OCI-LY1 (cell line): ENCODE measurements around the gene STAG3.

ENCODE experiments used
- H2AFZ ChIP-seq: fragments of 200-600 bp; sonication (generic), shearing (Covaris generic); 2 replicates; pipeline ENCODE4 v1.6.0; 2014; ENCODE audit warnings: antibody characterized with exemption, mild to moderate bottlenecking, low read length
- H3F3A ChIP-seq: fragments of 200-600 bp; sonication (generic), shearing (Covaris generic); 2 replicates; pipeline ENCODE4 v1.6.0; 2014; ENCODE audit warnings: mild to moderate bottlenecking, antibody characterized with exemption, low read length, moderate library complexity; ENCODE audit not compliant: insufficient read depth
- H3K27ac ChIP-seq: fragments of 200-600 bp; sonication (generic); 2 replicates; pipeline ENCODE4 v1.5.1; 2014; ENCODE audit warnings: low read length, mixed run types, mild to moderate bottlenecking, low read depth; ENCODE audit not compliant: poor library complexity, severe bottlenecking
- H3K27me3 ChIP-seq: fragments of 200-600 bp; sonication (generic); 2 replicates; pipeline ENCODE4 v1.6.0; 2014; ENCODE audit warnings: antibody characterized with exemption, mild to moderate bottlenecking, low read length, moderate library complexity; ENCODE audit not compliant: insufficient read depth
- H3K36me3 ChIP-seq: fragments of 200-600 bp; sonication (generic); 2 replicates; pipeline ENCODE4 v1.6.1; 2014; ENCODE audit warnings: mild to moderate bottlenecking, antibody characterized with exemption, low read length, moderate library complexity, mixed read lengths; ENCODE audit not compliant: insufficient read depth
- H3K4me1 ChIP-seq: fragments of 200-600 bp; sonication (generic); 2 replicates; pipeline ENCODE4 v1.5.1; 2014; ENCODE audit warnings: mild to moderate bottlenecking, low read length, moderate library complexity; ENCODE audit not compliant: insufficient read depth, severe bottlenecking
- H3K4me2 ChIP-seq: fragments of 200-600 bp; sonication (generic), shearing (Covaris generic); 2 replicates; pipeline ENCODE4 v1.6.1; 2014; ENCODE audit warnings: low read length
- H3K4me3 ChIP-seq: fragments of 200-600 bp; sonication (generic); 2 replicates; pipeline ENCODE4 v1.5.1; 2014; ENCODE audit warnings: low read length, low read depth, mild to moderate bottlenecking, mixed read lengths; ENCODE audit not compliant: poor library complexity, severe bottlenecking
- H3K79me2 ChIP-seq: fragments of 200-600 bp; shearing (Covaris generic); 2 replicates; pipeline ENCODE4 v1.6.1; 2016; ENCODE audit warnings: mixed run types, low read length, mixed read lengths; ENCODE audit not compliant: insufficient read depth
- H3K9ac ChIP-seq: fragments of 200-600 bp; sonication (generic), shearing (Covaris generic); 2 replicates; pipeline ENCODE4 v1.6.1; 2014; ENCODE audit warnings: mild to moderate bottlenecking, low read length, mixed read lengths
- H3K9me2 ChIP-seq: fragments of 200-600 bp; sonication (generic), shearing (Covaris generic); 2 replicates; pipeline ENCODE4 v1.6.1; 2014; ENCODE audit warnings: low read depth, mild to moderate bottlenecking, low read length, mixed read lengths
- H3K9me3 ChIP-seq: fragments of 200-600 bp; shearing (Covaris generic); 2 replicates; pipeline ENCODE4 v1.6.1; 2014; ENCODE audit warnings: low read length, mixed read lengths
- H4K20me1 ChIP-seq: fragments of 200-600 bp; sonication (generic), shearing (Covaris generic); 2 replicates; pipeline ENCODE4 v1.6.0; 2016; ENCODE audit warnings: mild to moderate bottlenecking, low read length; ENCODE audit not compliant: insufficient read depth
- CTCF ChIP-seq: fragments of 200-600 bp; sonication (generic), shearing (Covaris generic); IDR thresholded peaks from 2 replicates; pipeline ENCODE4 v1.5.1; 2017; ENCODE audit warnings: mild to moderate bottlenecking, antibody characterized with exemption, low read length, moderate library complexity, mixed read lengths
- EZH2 ChIP-seq: fragments of 200-600 bp; sonication (generic), shearing (Covaris generic); IDR thresholded peaks from 2 replicates; pipeline ENCODE4 v1.8.0; 2017; ENCODE audit warnings: borderline replicate concordance, mixed run types, mild to moderate bottlenecking, antibody characterized with exemption, low read length, moderate library complexity, mixed read lengths

Gene STAG3

GRCh38 chr7:100154651-100155491 is 22.8 kb upstream of the STAG3 start:
- H3K9me3 ChIP-seq, result no peaks in the 10 kb centered on the region
- TF ChIP-seq EZH2 (no peak), CTCF (no peak; the same call in 1 of the 2 replicates)
- no peaks in the 10 kb centered on the region for H3K9me2 ChIP-seq
- no peaks in the 10 kb centered on the region for H4K20me1 ChIP-seq
- H3K36me3 ChIP-seq, result peaks cover 60% of the 10 kb centered on the region
- H3K4me3 ChIP-seq, result no peak overlapping the region
- peaks cover 6% of the 10 kb centered on the region for H3K79me2 ChIP-seq
- H3K4me1 ChIP-seq, result peaks cover 78% of the 10 kb centered on the region
- peaks cover 5% of the 10 kb centered on the region; the same call in 1 of the 2 replicates for H3F3A ChIP-seq
- no peak overlapping the region for H3K4me2 ChIP-seq
- no peak overlapping the region for H3K27ac ChIP-seq
- H2AFZ ChIP-seq, result no peak overlapping the region
- no peak overlapping the region for H3K9ac ChIP-seq
- no peaks in the 10 kb centered on the region for H3K27me3 ChIP-seq

GRCh38 chr7:100155553-100156317 is 22.0 kb upstream of the STAG3 start:
- Histone ChIP-seq H3K4me2 (peak overlapping the region; percentile 96; the same call in 1 of the 2 replicates), H3K27ac (peak overlapping the region; percentile 65), H4K20me1 (no peaks in the 10 kb centered on the region), H3K79me2 (no peaks in the 10 kb centered on the region), H3K36me3 (peaks cover 56% of the 10 kb centered on the region), H3K4me1 (peaks cover 70% of the 10 kb centered on the region), H3F3A (no peaks in the 10 kb centered on the region), H3K27me3 (no peaks in the 10 kb centered on the region), H3K9ac (no peak overlapping the region), H3K9me3 (no peaks in the 10 kb centered on the region), H2AFZ (no peak overlapping the region), H3K4me3 (no peak overlapping the region), H3K9me2 (no peaks in the 10 kb centered on the region)
- TF ChIP-seq EZH2 (no peak), CTCF (no peak)

GRCh38 chr7:100156331-100157068 is 21.2 kb upstream of the STAG3 start:
- peaks cover 54% of the 10 kb centered on the region for H3K36me3 ChIP-seq
- H3K9ac ChIP-seq, result peak overlapping the region; percentile 86; the same call in 1 of the 2 replicates
- H3K4me1 ChIP-seq, result peaks cover 68% of the 10 kb centered on the region
- no peaks in the 10 kb centered on the region for H3K79me2 ChIP-seq
- no peaks in the 10 kb centered on the region for H3K27me3 ChIP-seq
- H3K4me2 ChIP-seq, result peak overlapping the region; percentile 96
- H3K27ac ChIP-seq, result peak overlapping the region; percentile 65
- H3K9me2 ChIP-seq, result no peaks in the 10 kb centered on the region
- no peak overlapping the region for H2AFZ ChIP-seq
- peak overlapping the region; percentile 83 for H3K4me3 ChIP-seq
- H4K20me1 ChIP-seq, result no peaks in the 10 kb centered on the region
- TF ChIP-seq EZH2, result no peak
- TF ChIP-seq CTCF, result no peak
- H3K9me3 ChIP-seq, result no peaks in the 10 kb centered on the region
- no peaks in the 10 kb centered on the region for H3F3A ChIP-seq
